MM.1S (cell line): ENCODE data around the gene GPC5.

ENCODE experiments used
- CTCF ChIP-seq: fragments of 300-600 bp; sonication (generic); IDR thresholded peaks from 2 replicates; pipeline ENCODE4 v1.5.1; 2016; ENCODE audit warnings: antibody characterized with exemption, low read length, mixed read lengths
- EZH2 ChIP-seq: fragments of 300-600 bp; sonication (generic); optimal IDR thresholded peaks from 2 replicates; pipeline ENCODE3; 2017; ENCODE audit warnings: low read depth, mild to moderate bottlenecking, antibody characterized with exemption, low read length, mixed read lengths

GRCh38 chr13:92255526-92255925, 857.1 kb downstream of the GPC5 start:
- no peak for TF ChIP-seq EZH2
- TF ChIP-seq CTCF = no peak
